GM19438 (cell line): Measurements from ENCODE around the gene ENPP3.

Experiments
- ATAC-seq: cut with Tn5 transposase; IDR thresholded peaks from one replicate; pipeline ENCODE4 v1.9.1; 2021; ENCODE audit warnings: low read depth; ENCODE audit not compliant: unreplicated experiment

ENPP3 gene

GRCh38 chr6:131791476-131791875, 154.4 kb downstream of the ENPP3 start:
- ATAC-seq = no peak

- ATAC-seq = no peak
These were observed 155.0 kb downstream of the ENPP3 start for GRCh38 chr6:131792091-131792496.

DNA sequence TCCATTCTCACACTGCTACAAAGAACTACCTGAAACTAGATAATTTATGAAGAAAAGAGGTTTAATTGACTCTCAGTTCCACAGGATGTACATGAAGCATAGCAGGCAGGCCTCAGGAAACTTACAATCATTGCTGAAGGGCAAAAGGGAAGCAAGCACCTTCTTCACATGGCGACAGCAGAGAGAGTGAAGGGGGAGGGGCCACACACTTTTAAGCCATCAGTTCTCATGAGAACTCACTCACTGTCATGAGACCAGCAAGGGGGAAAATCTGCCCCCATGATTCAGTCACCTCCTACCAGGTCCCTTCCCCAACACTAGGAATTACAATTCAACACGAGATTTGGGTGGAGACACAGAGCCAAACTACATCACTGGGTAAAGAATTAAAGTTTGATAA, 158.3 kb downstream of the ENPP3 start:
- ATAC-seq = no peak
